ENCODE results near the gene ARHGAP22.

ARHGAP22 gene

DNA sequence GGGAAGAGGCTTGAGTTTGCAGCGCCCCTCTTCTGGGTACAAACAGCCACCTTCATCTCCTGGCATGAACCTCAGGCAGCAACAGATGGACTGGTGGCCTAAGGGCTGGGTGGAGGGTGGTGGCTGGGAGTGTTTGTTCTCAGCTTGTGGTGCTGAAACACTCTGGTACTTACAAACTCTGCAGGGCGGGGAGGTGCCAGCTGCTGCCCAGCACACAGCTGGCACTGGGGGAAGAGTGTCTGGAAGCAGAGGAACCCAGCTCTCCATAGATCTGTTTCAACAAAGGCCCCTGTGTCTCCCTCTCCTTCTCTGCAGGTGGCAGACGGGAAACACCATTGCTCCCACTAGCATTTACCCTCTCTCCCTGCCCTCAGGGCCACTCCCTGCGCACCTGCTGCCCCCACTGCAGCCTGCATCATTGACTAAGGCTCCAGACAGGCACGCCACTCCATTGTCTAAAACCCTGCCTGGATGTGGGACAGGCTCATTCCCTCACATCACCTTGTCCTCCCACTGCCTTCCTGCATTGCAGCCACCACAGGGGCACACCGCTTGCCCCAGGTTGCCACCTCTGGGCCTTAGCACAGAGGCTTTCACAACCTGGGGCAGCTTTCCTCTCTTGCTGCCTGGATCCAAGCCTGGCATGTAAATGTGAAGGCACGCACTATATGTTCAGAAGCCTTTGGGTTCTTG, 6.5 kb downstream of the ARHGAP22 start:
- DNase-seq (ENCODE audit: low spot score): no peak

DNA sequence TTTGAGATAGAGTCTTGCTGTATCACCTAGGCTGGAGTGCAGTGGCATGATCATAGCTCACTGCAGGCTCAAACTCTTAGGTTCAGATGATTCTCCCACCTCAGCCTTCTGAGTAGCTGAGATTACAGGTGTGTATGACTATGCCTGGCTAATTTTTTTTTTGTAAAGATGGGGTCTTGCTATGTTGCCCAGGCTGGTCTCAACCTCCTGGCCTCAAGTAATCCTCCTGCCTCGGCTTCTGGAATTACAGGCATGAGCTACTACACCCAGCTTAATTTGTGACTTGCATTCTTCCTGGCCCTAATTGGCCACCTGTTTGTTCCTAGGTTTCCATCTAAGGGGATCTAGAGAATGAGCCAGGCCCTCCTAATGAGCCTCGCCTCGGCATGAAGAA, 9.3 kb downstream of the ARHGAP22 start:
- in situ Hi-C loops (cut with MboI; ENCODE audit: low sequenced_read_pairs, unreplicated experiment): no loop called here
- TF ChIP-seq, protein P1, sequence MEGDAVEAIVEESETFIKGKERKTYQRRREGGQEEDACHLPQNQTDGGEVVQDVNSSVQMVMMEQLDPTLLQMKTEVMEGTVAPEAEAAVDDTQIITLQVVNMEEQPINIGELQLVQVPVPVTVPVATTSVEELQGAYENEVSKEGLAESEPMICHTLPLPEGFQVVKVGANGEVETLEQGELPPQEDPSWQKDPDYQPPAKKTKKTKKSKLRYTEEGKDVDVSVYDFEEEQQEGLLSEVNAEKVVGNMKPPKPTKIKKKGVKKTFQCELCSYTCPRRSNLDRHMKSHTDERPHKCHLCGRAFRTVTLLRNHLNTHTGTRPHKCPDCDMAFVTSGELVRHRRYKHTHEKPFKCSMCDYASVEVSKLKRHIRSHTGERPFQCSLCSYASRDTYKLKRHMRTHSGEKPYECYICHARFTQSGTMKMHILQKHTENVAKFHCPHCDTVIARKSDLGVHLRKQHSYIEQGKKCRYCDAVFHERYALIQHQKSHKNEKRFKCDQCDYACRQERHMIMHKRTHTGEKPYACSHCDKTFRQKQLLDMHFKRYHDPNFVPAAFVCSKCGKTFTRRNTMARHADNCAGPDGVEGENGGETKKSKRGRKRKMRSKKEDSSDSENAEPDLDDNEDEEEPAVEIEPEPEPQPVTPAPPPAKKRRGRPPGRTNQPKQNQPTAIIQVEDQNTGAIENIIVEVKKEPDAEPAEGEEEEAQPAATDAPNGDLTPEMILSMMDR (IDR thresholded peaks at IDR 0.05; ENCODE audit: borderline replicate concordance, control extremely low read depth, extremely low read depth, insufficient read depth, missing control alignments): no peak
- no peak for DNase-seq (ENCODE audit: low spot score)

More for the DNA sequence above, 6.5 kb downstream of the ARHGAP22 start:
- in situ Hi-C loops (cut with MboI; ENCODE audit: low sequenced_read_pairs, unreplicated experiment): no loop called here
- TF ChIP-seq, protein P1 (IDR thresholded peaks at IDR 0.05; ENCODE audit: borderline replicate concordance, control extremely low read depth, extremely low read depth, insufficient read depth, missing control alignments): no peak

DNA sequence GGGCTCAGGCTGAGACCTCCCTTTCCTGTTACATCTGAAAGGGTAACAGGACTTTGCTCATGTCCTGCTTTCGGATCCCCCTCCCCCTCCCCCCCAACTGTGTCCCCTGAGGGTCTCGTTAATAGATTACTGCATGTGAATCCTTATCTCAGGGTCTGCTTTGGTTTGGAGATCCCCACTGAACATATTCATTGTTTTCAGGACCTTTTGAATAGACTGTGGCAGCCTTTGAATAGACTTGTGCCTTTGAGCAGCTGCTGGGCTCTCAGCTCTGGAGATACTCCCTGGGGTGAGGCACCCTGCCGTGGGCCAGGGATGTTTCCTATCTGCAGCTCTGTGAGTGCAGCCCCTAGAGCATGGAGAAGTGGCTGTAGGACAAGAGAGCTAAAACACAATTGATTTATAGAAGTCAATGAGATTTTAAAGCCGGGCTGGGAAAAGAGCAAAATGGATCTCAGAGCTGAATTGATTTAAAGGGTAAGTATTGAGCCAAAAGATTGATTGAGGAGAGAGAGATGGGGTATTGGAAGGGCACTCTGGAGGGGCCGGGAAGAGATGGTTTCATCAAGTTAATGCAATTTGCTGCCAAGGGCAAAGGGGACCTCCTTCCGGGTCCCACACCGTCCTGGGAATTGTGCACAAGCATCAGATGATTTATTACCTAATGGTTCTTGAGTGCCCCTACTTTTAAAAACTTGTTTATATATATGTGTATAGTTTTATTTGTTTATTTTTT, 9.9 kb downstream of the ARHGAP22 start:
- DNase-seq (ENCODE audit: low spot score): no peak
- TF ChIP-seq, protein P1 (IDR thresholded peaks at IDR 0.05; ENCODE audit: borderline replicate concordance, control extremely low read depth, extremely low read depth, insufficient read depth, missing control alignments): no peak
- in situ Hi-C loops (cut with MboI; ENCODE audit: low sequenced_read_pairs, unreplicated experiment): no loop called here

DNA sequence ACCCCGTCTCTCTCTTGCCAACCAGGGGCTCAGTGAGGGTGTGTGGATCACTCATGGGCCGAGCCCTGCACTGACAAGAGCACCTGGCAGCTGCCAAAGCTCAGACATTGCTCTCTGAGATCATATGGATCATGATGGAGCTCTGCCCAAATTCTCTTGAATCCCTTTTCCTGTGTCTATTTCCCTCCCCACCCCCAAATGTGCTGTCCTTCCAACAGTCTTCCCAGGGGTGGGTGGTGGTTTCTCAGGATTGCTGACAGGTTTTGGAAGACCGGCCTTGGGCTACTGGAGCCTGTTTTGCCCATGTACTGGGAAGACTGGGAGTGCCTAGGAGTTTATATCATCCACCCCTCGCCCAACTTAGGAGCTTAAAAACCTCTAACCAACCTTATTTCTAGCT, 10.5 kb downstream of the ARHGAP22 start:
- TF ChIP-seq, protein P1 (IDR thresholded peaks at IDR 0.05; ENCODE audit: borderline replicate concordance, control extremely low read depth, extremely low read depth, insufficient read depth, missing control alignments): no peak
- DNase-seq (ENCODE audit: low spot score): no peak
- in situ Hi-C loops (cut with MboI; ENCODE audit: low sequenced_read_pairs, unreplicated experiment): no loop called here

DNA sequence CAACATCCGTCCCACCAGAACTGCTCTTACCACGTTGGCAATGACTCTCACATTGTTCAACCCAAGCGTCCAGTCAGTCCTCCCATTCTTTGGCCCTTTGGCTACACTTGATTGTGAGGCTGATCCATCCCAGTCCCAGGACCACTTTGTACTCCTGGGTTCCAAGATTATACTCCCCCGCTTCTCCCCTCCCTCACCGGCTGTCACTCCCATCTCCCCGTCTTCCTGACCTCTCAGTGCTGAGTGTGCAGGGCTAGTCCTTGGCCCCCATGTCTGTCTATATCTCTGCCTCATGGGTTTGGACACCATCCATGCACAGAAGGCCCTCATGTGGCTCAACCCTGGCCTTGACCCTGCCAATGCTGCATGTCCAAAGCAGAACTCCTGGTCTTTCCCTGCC, 12.5 kb downstream of the ARHGAP22 start:
- TF ChIP-seq, protein P1 (IDR thresholded peaks at IDR 0.05; ENCODE audit: borderline replicate concordance, control extremely low read depth, extremely low read depth, insufficient read depth, missing control alignments): no peak
- DNase-seq (ENCODE audit: low spot score): no peak
- in situ Hi-C loops (cut with MboI; ENCODE audit: low sequenced_read_pairs, unreplicated experiment): no loop called here

DNA sequence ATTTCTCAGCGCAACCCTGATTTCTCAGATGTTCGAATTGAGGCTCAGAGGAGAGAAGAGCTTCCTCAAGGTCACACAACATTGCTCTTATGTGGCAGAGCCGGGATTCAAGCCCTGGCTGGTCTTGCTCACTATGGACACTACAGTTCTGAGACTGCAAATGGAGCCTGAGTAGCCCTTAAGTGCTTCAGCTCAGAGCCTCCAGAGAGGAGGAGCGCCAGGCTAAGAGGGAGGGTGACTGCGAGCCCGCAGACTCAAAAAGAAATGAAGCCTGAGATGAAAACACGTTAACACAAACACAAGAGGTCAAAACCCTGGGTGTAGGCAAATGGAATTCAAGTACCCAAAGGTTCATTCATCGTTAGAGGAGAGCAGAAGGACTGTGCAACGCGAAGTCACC, 13.9 kb downstream of the ARHGAP22 start:
- TF ChIP-seq, protein P1 (IDR thresholded peaks at IDR 0.05; ENCODE audit: borderline replicate concordance, control extremely low read depth, extremely low read depth, insufficient read depth, missing control alignments): no peak

More for the DNA sequence above, 13.9 kb downstream of the ARHGAP22 start:
- no peak for DNase-seq (ENCODE audit: low spot score)
- in situ Hi-C loops (cut with MboI; ENCODE audit: low sequenced_read_pairs, unreplicated experiment): no loop called here
